HG03103 (cell line): Measurements from ENCODE around the gene PCED1A.
"Not testable (repeated sequence)": the region's sequence is repeated elsewhere in the genome, so short reads cannot be mapped to it uniquely, and the experiment has no call there.

Experiments
- ATAC-seq: cut with Tn5 transposase; IDR thresholded peaks from one replicate; pipeline ENCODE4 v1.9.1; 2021; ENCODE audit warnings: low read depth; ENCODE audit not compliant: unreplicated experiment

The PCED1A gene

DNA sequence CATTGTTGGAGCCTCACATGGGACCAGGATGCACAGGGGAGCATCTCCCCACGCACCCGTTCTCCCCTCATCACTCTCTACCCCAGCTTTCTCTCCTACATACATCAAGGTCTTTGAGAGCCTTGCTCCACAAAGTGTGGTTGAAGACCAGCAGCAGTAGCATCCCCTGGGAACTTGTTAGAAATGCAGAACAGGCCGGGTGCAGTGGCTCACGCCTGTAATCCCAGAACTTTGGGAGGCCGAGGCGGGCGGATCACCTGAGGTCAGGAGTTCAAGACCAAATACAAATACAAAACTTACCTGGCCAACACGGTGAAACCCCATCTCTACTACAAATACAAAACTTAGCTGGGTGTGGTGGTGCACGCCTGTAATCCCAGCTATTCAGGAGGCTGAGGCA lies 32.5 kb downstream of the PCED1A start:
- ATAC-seq: not testable (repeated sequence)

GRCh38 chr20:2807019-2807418 lies 33.4 kb downstream of the PCED1A start:
- ATAC-seq: no peak

DNA sequence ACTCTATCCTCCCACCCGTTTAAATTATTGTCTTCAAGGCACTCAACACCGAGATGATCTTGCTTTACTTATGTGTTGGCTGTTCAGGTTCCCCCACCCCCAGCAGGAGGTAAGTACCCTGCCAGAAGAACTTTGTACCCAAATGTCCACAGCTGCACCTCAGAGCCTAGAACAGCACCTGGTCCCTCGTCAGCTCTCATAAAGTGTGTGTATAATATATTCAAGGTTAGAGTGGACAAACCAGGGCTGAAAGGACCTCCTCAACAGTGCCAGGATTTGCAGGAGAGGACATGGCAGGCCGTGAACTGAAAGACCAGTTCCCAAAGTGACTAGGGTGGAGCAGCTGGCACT lies 34.1 kb downstream of the PCED1A start:
- no peak for ATAC-seq

DNA sequence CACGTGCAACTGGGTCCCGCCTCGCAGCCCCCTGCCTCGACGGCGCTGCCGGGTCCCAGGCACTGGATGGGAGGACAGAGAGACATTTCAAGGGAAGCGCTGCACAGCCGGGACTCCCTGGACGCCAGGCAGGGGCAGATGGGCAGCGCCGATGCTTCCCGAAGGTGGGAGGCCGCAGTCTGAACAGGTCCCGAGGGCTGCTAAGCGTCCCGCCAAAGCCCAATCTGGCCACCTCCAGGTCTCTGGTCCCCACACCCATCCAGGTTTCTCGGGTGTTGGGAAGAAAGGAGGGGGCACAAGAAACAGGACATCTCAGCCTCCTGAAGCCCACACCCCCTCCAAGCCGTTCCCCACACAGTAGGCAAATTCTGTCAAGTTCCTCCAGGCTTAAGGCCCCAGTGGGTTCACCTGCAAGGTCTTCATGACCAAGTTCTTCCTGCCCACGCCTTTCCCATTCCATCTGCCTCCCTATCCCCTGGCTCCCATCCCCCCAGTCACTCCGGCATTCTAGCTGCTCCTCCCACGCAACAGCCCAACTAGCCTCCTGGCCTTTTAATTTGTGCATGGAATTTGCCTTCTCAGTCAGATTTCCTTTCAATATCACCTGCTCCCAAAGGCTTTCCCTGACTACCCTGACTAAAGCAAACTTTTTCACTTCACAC lies 34.6 kb downstream of the PCED1A start:
- ATAC-seq: no peak

- ATAC-seq: no peak
Measured at GRCh38 chr20:2804852-2805688, 35.4 kb downstream of the PCED1A start.

GRCh38 chr20:2804041-2804828 lies 36.2 kb downstream of the PCED1A start:
- no peak for ATAC-seq

- ATAC-seq: no peak
Measured at GRCh38 chr20:2801286-2801728, 39.1 kb downstream of the PCED1A start.

- no peak for ATAC-seq
Measured at GRCh38 chr20:2800521-2801285, 39.8 kb downstream of the PCED1A start, which contains the start of gene CPXM1. CPXM1 (minus strand) TSS chr20:2800627; CDS start chr20:2800572, 55 bp downstream.

- ATAC-seq: no peak
Measured at GRCh38 chr20:2799688-2800520, 40.6 kb downstream of the PCED1A start.

GRCh38 chr20:2799271-2799670 lies 41.2 kb downstream of the PCED1A start:
- no peak for ATAC-seq

GRCh38 chr20:2798814-2799213 lies 41.6 kb downstream of the PCED1A start:
- ATAC-seq: no peak

GRCh38 chr20:2798095-2798805 lies 42.2 kb downstream of the PCED1A start:
- ATAC-seq: no peak

- no peak for ATAC-seq
Measured at GRCh38 chr20:2797136-2797983, 43.1 kb downstream of the PCED1A start.

- no peak for ATAC-seq
Measured at GRCh38 chr20:2796011-2796660, 44.3 kb downstream of the PCED1A start.

GRCh38 chr20:2795451-2795850 lies 45.0 kb downstream of the PCED1A start:
- no peak for ATAC-seq

DNA sequence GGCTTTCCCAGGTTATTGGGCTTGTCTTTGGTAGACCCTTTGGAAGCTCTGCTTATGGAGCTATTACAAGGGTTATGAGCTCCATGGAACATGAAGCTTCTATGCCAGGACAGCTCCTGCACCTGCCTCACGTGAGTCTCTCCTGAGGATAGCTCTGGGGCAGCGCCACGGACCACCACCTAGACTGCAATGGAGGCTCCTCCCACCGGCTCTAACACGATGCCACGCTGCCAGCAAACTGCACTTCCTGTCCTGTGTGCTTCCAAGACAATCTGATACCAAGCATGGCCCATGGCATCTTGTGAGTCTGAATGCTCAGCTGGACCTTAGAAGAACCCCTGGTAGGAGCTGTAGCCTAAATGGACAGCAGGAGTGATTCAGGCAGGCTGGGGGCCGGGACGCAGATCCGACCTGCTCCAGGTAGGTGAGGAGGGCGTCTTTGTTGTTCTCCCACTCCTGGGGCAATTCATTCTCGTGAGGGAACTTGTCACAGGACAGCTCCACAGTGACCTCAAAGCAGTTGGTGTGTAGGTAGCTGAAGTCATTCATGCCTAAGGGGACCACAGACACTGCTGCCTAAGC lies 45.5 kb downstream of the PCED1A start:
- ATAC-seq: no peak

DNA sequence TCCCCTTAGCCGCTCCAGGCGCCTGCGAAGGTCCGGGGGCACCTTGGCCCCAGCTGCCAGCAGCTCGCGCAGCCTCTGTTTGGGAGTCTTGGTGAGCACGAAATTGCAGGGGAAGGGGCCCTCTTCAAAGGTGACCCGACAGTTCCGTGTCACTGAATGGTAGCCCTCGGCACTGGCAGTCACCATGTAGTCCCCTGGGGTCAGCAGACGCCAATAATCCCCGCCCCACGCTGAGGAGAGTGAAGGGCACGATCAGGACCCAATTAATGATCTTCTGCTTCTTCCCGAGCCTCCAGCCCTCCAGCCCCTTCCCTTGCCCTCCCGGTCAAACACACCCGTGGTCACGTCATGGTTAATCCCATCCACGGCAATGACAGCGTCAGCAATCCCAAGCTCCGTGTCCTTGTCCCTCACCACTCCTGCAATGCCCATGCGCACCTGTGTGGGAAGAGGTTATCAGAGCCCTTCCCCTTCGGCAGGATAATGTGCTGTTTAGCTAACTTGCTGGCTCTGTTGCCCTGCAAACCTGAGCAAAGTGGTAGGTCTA lies 46.2 kb downstream of the PCED1A start:
- ATAC-seq: no peak
